IMR-90 (cell line): ENCODE measurements around the gene DNAI7. TPM values are rescaled to one million over a fixed set of nuclear protein-coding genes. Genes with fewer than 3 reads are reported as not detected.

Experiments
- ATAC-seq: fragments of 200-7000 bp; cut with Tn5 transposase; 2 replicates; pipeline ENCODE4 v1.9.1; 2020; ENCODE audit warnings: low read depth, mild to moderate bottlenecking, moderate library complexity
- BruUV-seq: library from RNA; stranded (reverse); fragments of 400-500 nt; replicated peaks from 2 replicates; lab custom pipeline; 2021; lab: Mats Ljungman, UMichigan
- CTCF ChIA-PET: fragments of 300-600 bp; formaldehyde crosslinking; extraction: SDS; loops from one replicate; lab custom pipeline; 2021; ENCODE audit warnings: antibody characterized with exemption; lab: Yijun Ruan, JAX
- POLR2A ChIA-PET: fragments of 300-600 bp; sonication (Branson Sonifier 250); formaldehyde crosslinking; loops from one replicate; lab custom pipeline; 2022; ENCODE audit warnings: antibody characterized with exemption; ENCODE audit not compliant: unreplicated experiment; lab: Charles Lee
- DNase-seq: peaks from one replicate; pipeline ENCODE4 v3.0.0; 2013
- H2AFZ ChIP-seq: replicated peaks from 2 replicates; pipeline ENCODE3; 2013; ENCODE audit warnings: low read length, mild to moderate bottlenecking; ENCODE audit not compliant: poor library complexity
- H2AK5ac ChIP-seq: 2 replicates; pipeline ENCODE4 v1.6.1; 2013; ENCODE audit warnings: low read depth, low read length, inconsistent platforms
- H2AK9ac ChIP-seq: replicated peaks from 2 replicates; pipeline ENCODE3; 2013; ENCODE audit warnings: mild to moderate bottlenecking, low read depth, low read length, moderate library complexity; ENCODE audit not compliant: poor library complexity
- H2BK120ac ChIP-seq: 2 replicates; pipeline ENCODE4 v1.6.1; 2013; ENCODE audit warnings: low read depth, low read length, inconsistent platforms
- H2BK15ac ChIP-seq: 3 replicates; pipeline ENCODE4 v1.6.1; 2013; ENCODE audit warnings: low read depth, low read length, inconsistent platforms
- H2BK20ac ChIP-seq: 2 replicates; pipeline ENCODE4 v1.6.1; 2013; ENCODE audit warnings: low read depth, mild to moderate bottlenecking, inconsistent platforms, low read length, moderate library complexity
- H2BK5ac ChIP-seq: 2 replicates; pipeline ENCODE4 v1.6.1; 2013; ENCODE audit warnings: mild to moderate bottlenecking, low read depth, low read length, inconsistent platforms; ENCODE audit not compliant: poor library complexity, severe bottlenecking
- H3K14ac ChIP-seq: replicated peaks from 2 replicates; pipeline ENCODE4 v1.6.1; 2013; ENCODE audit warnings: low read depth, low read length, inconsistent platforms
- H3K18ac ChIP-seq: 2 replicates; pipeline ENCODE4 v1.6.1; 2013; ENCODE audit warnings: low read depth, low read length, control low read depth
- H3K23ac ChIP-seq: 2 replicates; pipeline ENCODE4 v1.6.1; 2013; ENCODE audit warnings: low read depth, low read length, inconsistent platforms
- H3K27ac ChIP-seq: 2 replicates; pipeline ENCODE4 v1.5.1; 2013; ENCODE audit warnings: mild to moderate bottlenecking, control low read depth, low read length; ENCODE audit not compliant: insufficient read depth
- H3K27me3 ChIP-seq: 2 replicates; pipeline ENCODE4 v1.6.1; 2013; ENCODE audit warnings: low read length; ENCODE audit not compliant: control insufficient read depth, insufficient read depth
- H3K36me3 ChIP-seq: 2 replicates; pipeline ENCODE4 v1.6.1; 2013; ENCODE audit warnings: low read length, mixed read lengths; ENCODE audit not compliant: control insufficient read depth, insufficient read depth
- H3K4ac ChIP-seq: 2 replicates; pipeline ENCODE4 v1.6.1; 2013; ENCODE audit warnings: low read depth, low read length, inconsistent platforms
- H3K4me1 ChIP-seq: 2 replicates; pipeline ENCODE4 v1.6.1; 2013; ENCODE audit warnings: low read length, mixed read lengths; ENCODE audit not compliant: control insufficient read depth, insufficient read depth
- H3K4me2 ChIP-seq: 2 replicates; pipeline ENCODE4 v1.6.1; 2013; ENCODE audit warnings: low read depth, mild to moderate bottlenecking, control low read depth, low read length, moderate library complexity
- H3K4me3 ChIP-seq: 2 replicates; pipeline ENCODE4 v1.5.1; 2013; ENCODE audit warnings: low read depth, mild to moderate bottlenecking, control low read depth, low read length, moderate library complexity; ENCODE audit not compliant: insufficient read depth
- H3K56ac ChIP-seq: 2 replicates; pipeline ENCODE4 v1.6.1; 2013; ENCODE audit warnings: low read length, inconsistent platforms; ENCODE audit not compliant: insufficient read depth; ENCODE audit errors: extremely low read depth
- H3K79me1 ChIP-seq, 2 experiments: 2 replicates each; pipeline ENCODE4 v1.6.1; 2013; ENCODE audit warnings: low read length in 2 of 2, inconsistent platforms in 1 of 2, low read depth in 1 of 2
- H3K9ac ChIP-seq: 2 replicates; pipeline ENCODE4 v1.6.1; 2013; ENCODE audit warnings: low read depth, low read length, control low read depth
- H3K9me1 ChIP-seq: 2 replicates; pipeline ENCODE4 v1.6.1; 2013; ENCODE audit warnings: low read length, inconsistent platforms; ENCODE audit not compliant: insufficient read depth
- H3K9me3 ChIP-seq: 2 replicates; pipeline ENCODE4 v1.6.1; 2013; ENCODE audit warnings: low read length; ENCODE audit not compliant: control insufficient read depth, insufficient read depth
- H4K20me1 ChIP-seq: 2 replicates; pipeline ENCODE4 v1.6.1; 2013; ENCODE audit warnings: low read length, inconsistent platforms; ENCODE audit not compliant: insufficient read depth
- H4K5ac ChIP-seq: 2 replicates; pipeline ENCODE4 v1.6.1; 2013; ENCODE audit warnings: mild to moderate bottlenecking, low read depth, low read length, control low read depth
- H4K8ac ChIP-seq, 2 experiments: 2 replicates each; pipeline ENCODE4 v1.6.1; 2013; ENCODE audit warnings: low read depth in 2 of 2, low read length in 2 of 2, control low read depth in 1 of 2, inconsistent platforms in 1 of 2
- H4K91ac ChIP-seq: 2 replicates; pipeline ENCODE4 v1.6.1; 2013; ENCODE audit warnings: low read depth, low read length, inconsistent platforms; ENCODE audit not compliant: insufficient read depth
- BHLHE40 ChIP-seq: fragments of 150-350 bp; IDR thresholded peaks from 2 replicates; pipeline ENCODE4 v1.6.1; 2016; ENCODE audit warnings: mild to moderate bottlenecking, low read depth, low read length
- CEBPB ChIP-seq: IDR thresholded peaks from 2 replicates; pipeline ENCODE4 v1.6.1; 2012; ENCODE audit warnings: low read depth, low read length, improper control_type of control experiment
- CHD1 ChIP-seq: IDR thresholded peaks from 2 replicates; pipeline ENCODE4 v1.6.1; 2012; ENCODE audit warnings: low read depth, low read length, improper control_type of control experiment
- FOS ChIP-seq: fragments of 150-350 bp; IDR thresholded peaks from 2 replicates; pipeline ENCODE4 v1.6.1; 2016; ENCODE audit warnings: low read depth, low read length
- MAZ ChIP-seq: IDR thresholded peaks from 2 replicates; pipeline ENCODE4 v1.6.1; 2012; ENCODE audit warnings: low read depth, mild to moderate bottlenecking, low read length, improper control_type of control experiment, moderate library complexity, borderline replicate concordance
- MXI1 ChIP-seq: IDR thresholded peaks from 2 replicates; pipeline ENCODE4 v1.6.1; 2012; ENCODE audit warnings: low read depth, mild to moderate bottlenecking, low read length, moderate library complexity, borderline replicate concordance
- NFE2L2 ChIP-seq: fragments of 150-350 bp; IDR thresholded peaks from 2 replicates; pipeline ENCODE4 v1.6.1; 2016; ENCODE audit warnings: low read depth, mild to moderate bottlenecking, low read length
- POLR2A ChIP-seq: IDR thresholded peaks from 2 replicates; pipeline ENCODE4 v1.6.1; 2012; ENCODE audit warnings: mild to moderate bottlenecking, low read depth, low read length
- RCOR1 ChIP-seq: IDR thresholded peaks from 2 replicates; pipeline ENCODE4 v1.6.1; 2012; ENCODE audit warnings: mild to moderate bottlenecking, low read length, improper control_type of control experiment; ENCODE audit not compliant: insufficient replicate concordance
- RFX5 ChIP-seq: IDR thresholded peaks from 2 replicates; pipeline ENCODE4 v1.8.0; 2012; ENCODE audit warnings: low read depth, mild to moderate bottlenecking, low read length, moderate library complexity
- SMC3 ChIP-seq: fragments of 150-350 bp; IDR thresholded peaks from 2 replicates; pipeline ENCODE4 v1.6.1; 2016; ENCODE audit warnings: low read depth, mild to moderate bottlenecking, antibody characterized with exemption, low read length, moderate library complexity
- WGBS, 2 experiments: methylation state at CpG; one replicate each; pipeline versions ENCODE4 v1.1.5 to v1.1.7; 2013; ENCODE audit warnings: missing lambda C conversion rate in 2 of 2; ENCODE audit not compliant: insufficient read length in 1 of 2; ENCODE audit errors: extremely low coverage in 2 of 2; 5-methylcytosine and 5-hydroxymethylcytosine counted together
- dilution Hi-C: fragments of 300-500 bp; cut with HindIII; formaldehyde crosslinking; loops from one replicate; pipeline ENCODE4 v1.14.3; 2018; ENCODE audit warnings: low sequenced_read_pairs; ENCODE audit not compliant: unreplicated experiment
- in situ Hi-C: fragments of 300-500 bp; cut with MboI; formaldehyde crosslinking; loops from 3 replicates; pipeline ENCODE4 v1.14.3; 2019; ENCODE audit warnings: low sequenced_read_pairs, inconsistent platforms, mixed read lengths
- intact Hi-C: fragments of 100-400 bp; cut with micrococcal nuclease; formaldehyde crosslinking; loops from 2 replicates; pipeline ENCODE4 v1.10.0; 2022
- polyA plus RNA-seq, 3 experiments: library from polyadenylated mRNA; depleted of rRNA; stranded (reverse); fragments of >200 nt; gene quantifications; 2 replicates each; pipeline ENCODE4 v1.2.3, GENCODE V29; 2012; ENCODE audit warnings: low replicate concordance in 1 of 3
- total RNA-seq: library from RNA; depleted of rRNA; stranded (reverse); fragments of >200 nt; gene quantifications from 2 replicates; pipeline ENCODE4 v1.2.3, GENCODE V29; 2012
- TF ChIP-seq, protein P1 (sequence below): fragments of 150-350 bp; IDR thresholded peaks from 2 replicates; pipeline ENCODE4 v1.6.1; 2016; ENCODE audit warnings: low read depth, mild to moderate bottlenecking, low read length, moderate library complexity, borderline replicate concordance
- TF ChIP-seq, protein P2 (sequence below): fragments of 150-350 bp; IDR thresholded peaks from 2 replicates; pipeline ENCODE4 v1.6.1; 2017; ENCODE audit warnings: mild to moderate bottlenecking, antibody characterized with exemption, low read length, low read depth
- TF ChIP-seq, protein P3 (sequence below): conservative IDR thresholded peaks from 2 replicates; pipeline ENCODE4 v1.5.1; 2012; ENCODE audit warnings: mild to moderate bottlenecking, low read depth, low read length, improper control_type of control experiment

Gene DNAI7
- total and polyA plus RNA-seq, 2 of the 4 experiments (the other 2 are of a cell fraction), result under 0.01 to 0.07 TPM

DNA sequence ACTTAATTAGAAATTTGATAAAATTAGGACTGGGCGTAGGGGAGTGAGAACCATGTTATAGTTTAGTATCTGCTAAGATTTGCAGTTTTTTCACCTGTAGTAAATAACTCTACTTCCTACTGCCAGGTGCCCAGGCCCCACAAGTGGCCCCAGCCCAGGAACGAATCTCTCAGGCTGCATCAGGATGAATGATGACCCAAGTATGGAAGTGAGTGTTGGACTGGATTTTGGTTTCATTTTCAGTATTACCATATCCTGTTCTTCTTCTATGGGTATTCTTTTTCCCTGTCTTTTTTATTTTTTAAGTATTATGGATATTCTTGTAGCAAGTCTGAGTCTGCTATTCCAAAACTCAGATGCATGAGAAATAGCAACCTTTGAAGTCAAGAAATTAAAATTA is 125.7 kb downstream of the DNAI7 start:
- in situ Hi-C loops (no loop called here), dilution Hi-C loops (no loop called here), intact Hi-C loops (no loop called here)
- Histone ChIP-seq H3K36me3 (no peaks in the 10 kb centered on the region), H2AK5ac (no peak overlapping the region), H3K56ac (no peak overlapping the region), H3K9ac (no peak overlapping the region), H4K8ac (no peak overlapping the region), H3K4me1 (no peaks in the 10 kb centered on the region), H4K91ac (no peak overlapping the region), H2BK5ac (no peak overlapping the region), H3K14ac (no peak overlapping the region), H4K20me1 (no peaks in the 10 kb centered on the region), H2BK15ac (no peak overlapping the region), H3K9me3 (no peaks in the 10 kb centered on the region), H4K5ac (no peak overlapping the region), H2AK9ac (no peak overlapping the region), H2BK20ac (no peak overlapping the region), H3K27ac (no peak overlapping the region), H3K9me1 (no peaks in the 10 kb centered on the region), H3K23ac (no peak overlapping the region), H3K4me3 (no peak overlapping the region), H3K4me2 (peak overlapping the region; percentile 87), H2BK120ac (no peak overlapping the region), H3K4ac (no peak overlapping the region), H3K18ac (no peak overlapping the region), H3K27me3 (no peaks in the 10 kb centered on the region; the same call in 1 of the 2 replicates), H2AFZ (peak overlapping the region; percentile 64), H3K79me1 (no peaks in the 10 kb centered on the region)
- DNase-seq, result peak; percentile 14
- ChIA-PET CTCF (no interaction called here), POLR2A (no interaction called here)
- ATAC-seq, result no peak; the same call in 1 of the 2 replicates
- no TSS peak for BruUV-seq
- WGBS, 2 experiments, result no CpG with 5 or more reads among the region's 2 CpGs
- TF ChIP-seq POLR2A (no peak), NFE2L2 (no peak), MAZ (no peak), SMC3 (no peak), RFX5 (no peak), CEBPB (no peak), FOS (no peak), MXI1 (no peak), CHD1 (no peak), BHLHE40 (no peak), RCOR1 (no peak)
- TF ChIP-seq, protein P1, sequence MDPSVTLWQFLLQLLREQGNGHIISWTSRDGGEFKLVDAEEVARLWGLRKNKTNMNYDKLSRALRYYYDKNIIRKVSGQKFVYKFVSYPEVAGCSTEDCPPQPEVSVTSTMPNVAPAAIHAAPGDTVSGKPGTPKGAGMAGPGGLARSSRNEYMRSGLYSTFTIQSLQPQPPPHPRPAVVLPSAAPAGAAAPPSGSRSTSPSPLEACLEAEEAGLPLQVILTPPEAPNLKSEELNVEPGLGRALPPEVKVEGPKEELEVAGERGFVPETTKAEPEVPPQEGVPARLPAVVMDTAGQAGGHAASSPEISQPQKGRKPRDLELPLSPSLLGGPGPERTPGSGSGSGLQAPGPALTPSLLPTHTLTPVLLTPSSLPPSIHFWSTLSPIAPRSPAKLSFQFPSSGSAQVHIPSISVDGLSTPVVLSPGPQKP, result no peak
- TF ChIP-seq, protein P2, sequence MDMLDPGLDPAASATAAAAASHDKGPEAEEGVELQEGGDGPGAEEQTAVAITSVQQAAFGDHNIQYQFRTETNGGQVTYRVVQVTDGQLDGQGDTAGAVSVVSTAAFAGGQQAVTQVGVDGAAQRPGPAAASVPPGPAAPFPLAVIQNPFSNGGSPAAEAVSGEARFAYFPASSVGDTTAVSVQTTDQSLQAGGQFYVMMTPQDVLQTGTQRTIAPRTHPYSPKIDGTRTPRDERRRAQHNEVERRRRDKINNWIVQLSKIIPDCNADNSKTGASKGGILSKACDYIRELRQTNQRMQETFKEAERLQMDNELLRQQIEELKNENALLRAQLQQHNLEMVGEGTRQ, result no peak
- TF ChIP-seq, protein P3, sequence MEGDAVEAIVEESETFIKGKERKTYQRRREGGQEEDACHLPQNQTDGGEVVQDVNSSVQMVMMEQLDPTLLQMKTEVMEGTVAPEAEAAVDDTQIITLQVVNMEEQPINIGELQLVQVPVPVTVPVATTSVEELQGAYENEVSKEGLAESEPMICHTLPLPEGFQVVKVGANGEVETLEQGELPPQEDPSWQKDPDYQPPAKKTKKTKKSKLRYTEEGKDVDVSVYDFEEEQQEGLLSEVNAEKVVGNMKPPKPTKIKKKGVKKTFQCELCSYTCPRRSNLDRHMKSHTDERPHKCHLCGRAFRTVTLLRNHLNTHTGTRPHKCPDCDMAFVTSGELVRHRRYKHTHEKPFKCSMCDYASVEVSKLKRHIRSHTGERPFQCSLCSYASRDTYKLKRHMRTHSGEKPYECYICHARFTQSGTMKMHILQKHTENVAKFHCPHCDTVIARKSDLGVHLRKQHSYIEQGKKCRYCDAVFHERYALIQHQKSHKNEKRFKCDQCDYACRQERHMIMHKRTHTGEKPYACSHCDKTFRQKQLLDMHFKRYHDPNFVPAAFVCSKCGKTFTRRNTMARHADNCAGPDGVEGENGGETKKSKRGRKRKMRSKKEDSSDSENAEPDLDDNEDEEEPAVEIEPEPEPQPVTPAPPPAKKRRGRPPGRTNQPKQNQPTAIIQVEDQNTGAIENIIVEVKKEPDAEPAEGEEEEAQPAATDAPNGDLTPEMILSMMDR, result no peak
